ENCODE data around the gene SEC14L1.
"Not testable (repeated sequence)": the region's sequence is repeated elsewhere in the genome, so short reads cannot be mapped to it uniquely, and the experiment has no call there.

The SEC14L1 gene

GRCh38 chr17:77142689-77143088, 1.9 kb downstream of the SEC14L1 start:
- no peak for DNase-seq

GRCh38 chr17:77143306-77143705, 2.5 kb downstream of the SEC14L1 start:
- no peak for DNase-seq

GRCh38 chr17:77144227-77144626, 3.5 kb downstream of the SEC14L1 start:
- no peak for DNase-seq

GRCh38 chr17:77145224-77145611, 4.4 kb downstream of the SEC14L1 start:
- DNase-seq = no peak

- no peak for DNase-seq
These were observed 5.0 kb downstream of the SEC14L1 start for GRCh38 chr17:77145612-77146245.

- no peak for DNase-seq
These were observed 5.5 kb downstream of the SEC14L1 start for GRCh38 chr17:77146246-77146632.

- DNase-seq = no peak
These were observed 6.1 kb downstream of the SEC14L1 start for GRCh38 chr17:77146882-77147281.

- DNase-seq = no peak
These were observed 6.6 kb downstream of the SEC14L1 start for GRCh38 chr17:77147357-77147801.

GRCh38 chr17:77148077-77148939, 7.5 kb downstream of the SEC14L1 start:
- no peak for DNase-seq

- DNase-seq = no peak
These were observed 8.3 kb downstream of the SEC14L1 start for GRCh38 chr17:77148940-77149510.

- DNase-seq = no peak
These were observed 9.4 kb downstream of the SEC14L1 start for GRCh38 chr17:77150196-77150595.

- no peak for DNase-seq
These were observed 10.4 kb downstream of the SEC14L1 start for GRCh38 chr17:77151186-77151585.

GRCh38 chr17:77152056-77152455, 11.3 kb downstream of the SEC14L1 start:
- DNase-seq = not testable (repeated sequence)

- DNase-seq = no peak
These were observed 12.7 kb downstream of the SEC14L1 start for GRCh38 chr17:77153472-77153871.

GRCh38 chr17:77153999-77154586, 13.3 kb downstream of the SEC14L1 start:
- DNase-seq = no peak

GRCh38 chr17:77155125-77155524, 14.4 kb downstream of the SEC14L1 start:
- no peak for DNase-seq

- DNase-seq = not testable (repeated sequence)
These were observed 17.0 kb downstream of the SEC14L1 start for GRCh38 chr17:77157766-77158165.

GRCh38 chr17:77160091-77160874, 19.5 kb downstream of the SEC14L1 start:
- no peak for DNase-seq

- no peak for DNase-seq
These were observed 20.2 kb downstream of the SEC14L1 start for GRCh38 chr17:77160875-77161530.

GRCh38 chr17:77161953-77162352, 21.2 kb downstream of the SEC14L1 start:
- DNase-seq = no peak

GRCh38 chr17:77163001-77163400, 22.2 kb downstream of the SEC14L1 start:
- DNase-seq = no peak

Data from activated effector memory CD4-positive, alpha-beta T cell treated with Interleukin-2 at 50 U/mL for 16 hours (primary cell).